Trophoblast cell (in vitro differentiated cells and primary cell): ENCODE measurements around the gene SELENOP.

ENCODE experiments used
- DNase-seq, 2 donors: peaks; one replicate each; pipeline ENCODE4 v3.0.0-alpha.2; 2016
- H2AFZ ChIP-seq: 2 replicates; pipeline ENCODE4 v1.6.1; 2013; ENCODE audit warnings: low read length, moderate library complexity, mild to moderate bottlenecking; ENCODE audit not compliant: insufficient read depth, poor library complexity
- H2AK5ac ChIP-seq: 2 replicates; pipeline ENCODE4 v1.6.1; 2013; ENCODE audit warnings: mild to moderate bottlenecking, low read length
- H2BK120ac ChIP-seq: 2 replicates; pipeline ENCODE4 v1.6.1; 2013; ENCODE audit warnings: low read length, mild to moderate bottlenecking, moderate library complexity; ENCODE audit not compliant: insufficient read depth, poor library complexity
- H2BK12ac ChIP-seq: 2 replicates; pipeline ENCODE4 v1.6.1; 2013; ENCODE audit warnings: mild to moderate bottlenecking, low read length, moderate library complexity
- H2BK5ac ChIP-seq: 2 replicates; pipeline ENCODE4 v1.6.1; 2013; ENCODE audit warnings: low read length, low read depth, moderate library complexity, mild to moderate bottlenecking; ENCODE audit not compliant: poor library complexity
- H3K14ac ChIP-seq: 2 replicates; pipeline ENCODE4 v1.6.1; 2013; ENCODE audit warnings: mild to moderate bottlenecking, low read length
- H3K18ac ChIP-seq: 2 replicates; pipeline ENCODE4 v1.6.1; 2013; ENCODE audit warnings: mild to moderate bottlenecking, low read length
- H3K23ac ChIP-seq: 2 replicates; pipeline ENCODE4 v1.6.1; 2013; ENCODE audit warnings: low read length
- H3K27ac ChIP-seq: 2 replicates; pipeline ENCODE4 v1.5.1; 2013; ENCODE audit warnings: low read depth, mild to moderate bottlenecking, inconsistent platforms, low read length, moderate library complexity
- H3K27me3 ChIP-seq: 2 replicates; pipeline ENCODE4 v1.6.1; 2013; ENCODE audit warnings: inconsistent platforms, mild to moderate bottlenecking, low read length, moderate library complexity; ENCODE audit not compliant: insufficient read depth
- H3K36me3 ChIP-seq, 2 experiments: 1 replicate in 1 of 2; 2 replicates in 1 of 2; pipeline ENCODE4 v1.6.1; 2013; ENCODE audit warnings: low read length in 2 of 2, mild to moderate bottlenecking in 2 of 2, moderate library complexity in 1 of 2; ENCODE audit not compliant: insufficient read depth in 2 of 2, control insufficient read depth in 1 of 2
- H3K4ac ChIP-seq: 2 replicates; pipeline ENCODE4 v1.6.1; 2013; ENCODE audit warnings: low read depth, mild to moderate bottlenecking, low read length, moderate library complexity
- H3K4me1 ChIP-seq, 2 experiments: 1 replicate in 1 of 2; 2 replicates in 1 of 2; pipeline ENCODE4 v1.6.1; 2013; ENCODE audit warnings: low read length in 2 of 2, mild to moderate bottlenecking in 2 of 2, moderate library complexity in 1 of 2; ENCODE audit not compliant: insufficient read depth in 2 of 2, control insufficient read depth in 1 of 2
- H3K4me2 ChIP-seq: 2 replicates; pipeline ENCODE4 v1.6.1; 2013; ENCODE audit warnings: inconsistent platforms, mild to moderate bottlenecking, low read length, moderate library complexity
- H3K4me3 ChIP-seq: 2 replicates; pipeline ENCODE4 v1.5.1; 2013; ENCODE audit warnings: mild to moderate bottlenecking, low read depth, low read length, inconsistent platforms
- H3K79me1 ChIP-seq: one replicate; pipeline ENCODE4 v1.6.1; 2013; ENCODE audit warnings: low read length
- H3K79me2 ChIP-seq: 2 replicates; pipeline ENCODE4 v1.6.1; 2013; ENCODE audit warnings: low read length, mild to moderate bottlenecking; ENCODE audit not compliant: control insufficient read depth, insufficient read depth, poor library complexity
- H3K9ac ChIP-seq: 2 replicates; pipeline ENCODE4 v1.6.1; 2013; ENCODE audit warnings: mild to moderate bottlenecking, low read length
- H3K9me3 ChIP-seq: 2 replicates; pipeline ENCODE4 v1.6.1; 2013; ENCODE audit warnings: low read depth, mild to moderate bottlenecking, control low read depth, inconsistent platforms, low read length; ENCODE audit not compliant: insufficient read depth
- H4K12ac ChIP-seq: 2 replicates; pipeline ENCODE4 v1.6.1; 2013; ENCODE audit warnings: low read depth, mild to moderate bottlenecking, low read length, moderate library complexity
- H4K8ac ChIP-seq: 2 replicates; pipeline ENCODE4 v1.6.1; 2013; ENCODE audit warnings: low read depth, mild to moderate bottlenecking, low read length, moderate library complexity
- H4K91ac ChIP-seq: one replicate; pipeline ENCODE4 v1.6.1; 2013; ENCODE audit warnings: low read depth, mild to moderate bottlenecking, low read length, moderate library complexity
- WGBS: extraction: QIAGEN DNeasy Blood & Tissue Kit; methylation state at CpG from one replicate; pipeline ENCODE4 v1.1.7; 2013; ENCODE audit warnings: missing lambda C conversion rate; ENCODE audit not compliant: insufficient read length, insufficient coverage; ENCODE audit errors: extremely low coverage; 5-methylcytosine and 5-hydroxymethylcytosine counted together

SELENOP gene

GRCh38 chr5:42799668-42800114, 12.0 kb downstream of the SELENOP start:
- DNase-seq = no peak
- H3K27me3 ChIP-seq = no peaks in the 10 kb centered on the region
- H3K79me2 ChIP-seq = no peaks in the 10 kb centered on the region
- no peak overlapping the region for H4K12ac ChIP-seq
- no peaks in the 10 kb centered on the region for H3K9me3 ChIP-seq
- no peak overlapping the region for H2BK120ac ChIP-seq
- H3K79me1 ChIP-seq = no peaks in the 10 kb centered on the region
- H3K4me2 ChIP-seq = no peak overlapping the region
- H3K9ac ChIP-seq = no peak overlapping the region
- H2BK12ac ChIP-seq = no peak overlapping the region
- no peak overlapping the region for H2AFZ ChIP-seq
- no CpG with 5 or more reads among the region's 9 CpGs for WGBS
- no peak overlapping the region for H3K14ac ChIP-seq
- H2AK5ac ChIP-seq = no peak overlapping the region
- no peak overlapping the region for H4K8ac ChIP-seq
- peaks cover 0 to 3% of the 10 kb centered on the region in 2 experiments for H3K36me3 ChIP-seq
- H4K91ac ChIP-seq = no peak overlapping the region
- H3K4ac ChIP-seq = no peak overlapping the region
- no peak overlapping the region for H3K18ac ChIP-seq
- no peak overlapping the region for H3K4me3 ChIP-seq
- no peak overlapping the region for H2BK5ac ChIP-seq
- no peak overlapping the region for H3K23ac ChIP-seq
- H3K27ac ChIP-seq = no peak overlapping the region
- H3K4me1 ChIP-seq = no peaks in the 10 kb centered on the region

- Histone ChIP-seq H2AFZ (no peak overlapping the region), H3K23ac (no peak overlapping the region), H2BK12ac (no peak overlapping the region), H3K36me3 (peaks cover 0 to 3% of the 10 kb centered on the region in 2 experiments), H2AK5ac (no peak overlapping the region), H3K27ac (no peak overlapping the region), H4K12ac (no peak overlapping the region), H3K4me2 (no peak overlapping the region), H2BK5ac (no peak overlapping the region), H4K91ac (no peak overlapping the region), H3K4ac (no peak overlapping the region), H2BK120ac (no peak overlapping the region), H3K9me3 (no peaks in the 10 kb centered on the region), H3K18ac (no peak overlapping the region), H3K79me1 (no peaks in the 10 kb centered on the region), H3K79me2 (no peaks in the 10 kb centered on the region), H3K4me3 (no peak overlapping the region), H3K4me1 (no peaks in the 10 kb centered on the region), H3K27me3 (no peaks in the 10 kb centered on the region), H4K8ac (no peak overlapping the region), H3K14ac (no peak overlapping the region), H3K9ac (no peak overlapping the region)
- no peak for DNase-seq
These were observed 12.5 kb downstream of the SELENOP start for GRCh38 chr5:42799241-42799608.

GRCh38 chr5:42798284-42799240, 13.1 kb downstream of the SELENOP start:
- Histone ChIP-seq H3K4ac (no peak overlapping the region), H2BK120ac (no peak overlapping the region), H2BK5ac (no peak overlapping the region), H3K23ac (no peak overlapping the region), H3K9ac (no peak overlapping the region), H3K36me3 (peaks cover 0 to 3% of the 10 kb centered on the region in 2 experiments), H3K79me2 (no peaks in the 10 kb centered on the region), H3K79me1 (no peaks in the 10 kb centered on the region), H3K4me2 (no peak overlapping the region), H2AFZ (no peak overlapping the region), H2AK5ac (no peak overlapping the region), H4K8ac (no peak overlapping the region), H4K91ac (no peak overlapping the region), H3K27me3 (no peaks in the 10 kb centered on the region), H3K4me1 (no peaks in the 10 kb centered on the region), H3K27ac (no peak overlapping the region), H3K9me3 (no peaks in the 10 kb centered on the region), H4K12ac (no peak overlapping the region), H3K4me3 (no peak overlapping the region), H3K14ac (no peak overlapping the region), H3K18ac (no peak overlapping the region), H2BK12ac (no peak overlapping the region)
- WGBS = 100% methylated on average over 1 of the region's 6 CpGs
- no peak for DNase-seq

DNA sequence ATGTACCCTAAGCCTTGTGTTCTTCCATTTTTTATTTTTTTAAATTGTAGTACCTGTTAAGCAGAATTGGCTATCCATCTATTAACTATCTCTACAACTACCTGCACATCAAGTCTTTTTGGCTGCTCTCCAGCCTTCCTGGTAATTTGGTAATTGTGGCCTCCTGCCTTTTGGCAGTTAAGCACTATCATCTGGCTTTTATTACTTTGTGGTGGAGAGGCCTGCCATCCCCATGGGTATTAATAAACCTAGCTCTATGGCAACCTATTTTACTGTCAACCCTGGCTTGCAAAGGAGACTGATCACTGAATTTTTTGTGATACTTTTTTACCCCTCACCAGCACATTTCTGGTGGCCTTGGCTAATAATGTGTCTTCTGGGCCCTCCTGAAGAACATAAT, 20.5 kb downstream of the SELENOP start:
- no peak overlapping the region for H3K4me3 ChIP-seq
- H4K91ac ChIP-seq = no peak overlapping the region
- no peak for DNase-seq
- H3K27ac ChIP-seq = no peak overlapping the region
- no peak overlapping the region for H3K4ac ChIP-seq
- H3K79me2 ChIP-seq = no peaks in the 10 kb centered on the region
- no peak overlapping the region for H4K8ac ChIP-seq
- no peak overlapping the region for H2BK5ac ChIP-seq
- no peak overlapping the region for H3K18ac ChIP-seq
- no peak overlapping the region for H2AK5ac ChIP-seq
- no peak overlapping the region for H3K4me2 ChIP-seq
- no peaks in the 10 kb centered on the region for H3K36me3 ChIP-seq
- H3K79me1 ChIP-seq = no peaks in the 10 kb centered on the region
- no peak overlapping the region for H3K14ac ChIP-seq
- H3K23ac ChIP-seq = no peak overlapping the region
- no peak overlapping the region for H2BK12ac ChIP-seq
- H3K4me1 ChIP-seq = no peaks in the 10 kb centered on the region
- H4K12ac ChIP-seq = no peak overlapping the region
- H3K9ac ChIP-seq = no peak overlapping the region
- H3K27me3 ChIP-seq = no peaks in the 10 kb centered on the region
- no peak overlapping the region for H2AFZ ChIP-seq
- no peak overlapping the region for H2BK120ac ChIP-seq
- H3K9me3 ChIP-seq = peaks cover 3% of the 10 kb centered on the region
